GM18526 (cell line): Measurements from ENCODE around the gene SLC4A7.

ENCODE experiments used
- POLR2A ChIP-seq: IDR thresholded peaks from 3 replicates; pipeline ENCODE4 v1.6.1; 2011; ENCODE audit not compliant: insufficient read length; ENCODE audit errors: extremely low read depth

The SLC4A7 gene

DNA sequence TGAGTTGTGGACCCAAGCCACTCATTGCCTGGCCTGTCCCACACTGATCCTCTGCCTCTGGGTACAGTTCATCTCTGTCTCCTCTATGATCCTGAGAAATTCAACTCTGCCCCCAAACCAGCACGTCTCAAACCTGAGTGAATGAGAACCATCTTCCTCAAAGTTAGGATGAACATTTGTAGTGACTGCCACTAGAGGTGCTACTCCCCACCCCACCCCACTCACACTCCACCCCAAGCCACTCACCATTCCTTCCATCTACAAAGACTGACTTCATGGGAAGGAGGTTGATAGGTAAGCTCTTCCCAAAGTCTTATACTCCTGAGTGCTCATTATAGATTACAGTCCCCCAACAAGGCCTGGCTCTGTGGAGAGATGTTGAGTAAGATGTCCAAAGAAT is 158.8 kb downstream of the SLC4A7 start:
- TF ChIP-seq POLR2A, result no peak

DNA sequence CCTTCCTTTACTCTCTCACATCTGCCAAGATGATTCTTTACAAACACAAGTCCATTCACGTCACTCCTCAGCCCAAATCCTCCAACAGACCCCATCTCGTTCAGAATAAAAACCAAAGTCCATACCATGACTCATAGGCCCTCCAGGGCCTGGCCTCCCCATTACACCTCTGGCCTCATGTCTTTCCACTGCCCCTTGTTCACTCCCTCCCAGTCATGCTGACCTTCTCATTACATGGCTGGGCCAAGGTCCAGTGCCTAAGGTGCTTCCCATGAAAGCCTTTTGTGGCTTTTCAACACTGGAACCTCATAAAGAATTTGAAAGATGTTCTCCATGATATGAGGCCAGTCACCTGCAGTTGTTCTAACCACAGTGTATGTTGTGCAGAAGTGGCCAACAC is 159.5 kb downstream of the SLC4A7 start:
- TF ChIP-seq POLR2A, result no peak

DNA sequence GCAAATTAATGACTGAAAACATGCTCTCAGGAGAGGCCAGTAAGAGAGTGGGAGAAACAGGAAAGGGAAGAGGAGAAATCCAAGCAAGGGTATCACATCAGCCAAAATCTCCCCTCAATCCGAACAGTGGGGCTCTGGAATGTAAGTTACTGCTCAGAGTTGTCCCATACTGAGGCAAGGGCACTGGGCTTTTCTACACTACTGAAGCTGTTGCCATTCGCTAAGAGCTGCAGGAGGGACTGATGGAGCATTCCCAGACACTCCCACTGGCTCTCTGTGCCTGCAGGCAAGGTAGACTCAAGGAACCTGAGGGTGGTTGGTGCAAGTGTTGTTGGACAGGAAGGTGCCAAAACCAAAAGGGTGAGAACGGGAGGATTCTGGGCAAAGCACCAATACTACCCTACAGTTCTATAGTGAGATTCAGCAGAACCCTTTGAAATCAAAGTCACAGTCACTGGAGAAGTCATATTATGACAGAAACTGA is 161.1 kb downstream of the SLC4A7 start:
- TF ChIP-seq POLR2A, result no peak
